GM12874 (cell line): ENCODE data around the gene HUWE1.

ENCODE experiments used
- CTCF ChIP-seq: IDR thresholded peaks from 2 replicates; pipeline ENCODE4 v1.5.1; 2011; ENCODE audit warnings: low read depth, mild to moderate bottlenecking, control low read depth, low read length, moderate library complexity; ENCODE audit not compliant: insufficient read depth

HUWE1 gene

GRCh38 chrX:53483838-53484405, 202.6 kb downstream of the HUWE1 start:
- no peak for TF ChIP-seq CTCF

GRCh38 chrX:53483416-53483815, 203.1 kb downstream of the HUWE1 start:
- no peak for TF ChIP-seq CTCF
